ENCODE data around the gene CCL21.
"Not testable (repeated sequence)": the region's sequence is repeated elsewhere in the genome, so short reads cannot be mapped to it uniquely, and the experiment has no call there.

CCL21 gene, protein sequence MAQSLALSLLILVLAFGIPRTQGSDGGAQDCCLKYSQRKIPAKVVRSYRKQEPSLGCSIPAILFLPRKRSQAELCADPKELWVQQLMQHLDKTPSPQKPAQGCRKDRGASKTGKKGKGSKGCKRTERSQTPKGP

DNA sequence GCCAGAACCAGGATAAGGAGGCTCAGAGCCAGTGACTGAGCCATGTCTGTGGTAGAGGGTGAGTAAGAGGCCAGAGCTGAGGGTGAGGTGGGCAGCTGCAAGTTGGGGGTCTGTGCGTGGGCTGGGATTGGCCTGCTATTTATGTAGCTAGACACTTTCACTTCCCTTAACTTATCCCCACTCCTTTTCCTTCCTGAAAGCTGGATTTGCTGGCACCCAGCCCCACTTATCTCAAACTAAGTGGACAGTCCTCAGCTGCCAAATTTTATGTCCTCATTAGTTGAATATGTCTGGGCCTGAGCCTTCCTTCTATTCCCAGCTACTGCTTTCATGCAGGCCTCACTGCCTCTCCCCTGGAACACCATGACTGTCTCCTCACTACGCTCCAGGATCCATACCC, at the start of gene CCL21:
Gene CCL21 (minus strand): TSS at position 114 of the 400 bp plus-strand sequence. CDS start 70 bp downstream, at position 44.
- Histone ChIP-seq H3K4me3 (ENCODE audit: low read depth in 1 of 2, low read length in 2 of 2) (no peak within 1 kb of the TSS), H3K27ac (ENCODE audit: low read depth, low read length) (no peak within 1 kb of the TSS), H3K9me3 (ENCODE audit: control insufficient read depth in 1 of 2, low read length in 2 of 2) (no peaks in the 10 kb centered on the region), H3K27me3 (ENCODE audit: control insufficient read depth in 1 of 2, insufficient read depth in 2 of 2, low read length in 2 of 2) (no peaks in the 10 kb centered on the region), H3K36me3 (ENCODE audit: control insufficient read depth in 1 of 2, insufficient read depth in 2 of 2, low read length in 2 of 2) (no peaks in the 10 kb centered on the region), H3K9ac (ENCODE audit: low read depth in 1 of 2, low read length in 2 of 2) (no peak within 1 kb of the TSS), H3K4me1 (ENCODE audit: control insufficient read depth in 1 of 2, insufficient read depth in 2 of 2, low read length in 2 of 2) (peaks cover 0 to 15% of the 10 kb centered on the region in 2 donors)

DNA sequence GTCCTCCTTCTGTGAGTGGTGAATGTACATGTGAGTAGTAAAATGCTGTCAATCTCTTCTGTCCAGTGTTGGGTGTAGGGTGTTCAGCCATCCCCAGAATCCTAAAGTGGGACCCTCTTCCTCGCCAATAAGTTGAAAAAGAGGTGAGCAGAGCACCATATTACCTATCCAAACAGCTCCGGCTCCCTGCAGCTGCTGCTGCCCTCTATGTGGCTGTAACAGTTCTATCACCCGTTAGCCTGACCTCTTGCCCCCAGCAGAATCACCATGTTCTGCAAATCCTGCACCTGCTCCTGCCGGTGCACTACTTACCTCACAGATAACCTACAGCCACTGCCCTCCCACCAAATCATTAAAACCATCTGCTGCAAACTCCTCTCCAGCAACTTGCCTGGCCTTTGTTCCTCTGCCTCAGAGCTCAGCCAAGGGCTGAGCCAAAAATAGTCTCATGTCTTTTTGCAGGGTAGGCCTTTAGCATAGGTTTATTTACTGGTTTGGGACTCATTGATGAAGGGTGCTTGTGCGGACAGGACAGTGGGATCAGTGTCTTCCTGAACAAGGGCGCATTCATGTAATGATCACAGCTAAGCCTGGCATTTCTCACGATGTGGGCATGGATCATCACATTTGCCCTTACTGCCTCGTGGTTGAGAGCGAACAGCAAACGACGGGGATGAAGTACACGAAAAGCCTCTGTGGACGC, 49.6 kb upstream of the CCL21 start:
- H3K27me3 ChIP-seq (ENCODE audit: control insufficient read depth in 1 of 2, insufficient read depth in 2 of 2, low read length in 2 of 2): peaks cover 3 to 19% of the 10 kb centered on the region in 2 donors
- H3K9me3 ChIP-seq (ENCODE audit: control insufficient read depth in 1 of 2, low read length in 2 of 2): no peaks in the 10 kb centered on the region
- H3K9ac ChIP-seq (ENCODE audit: low read depth in 1 of 2, low read length in 2 of 2): no peak overlapping the region
- no peaks in the 10 kb centered on the region for H3K4me1 ChIP-seq (ENCODE audit: control insufficient read depth in 1 of 2, insufficient read depth in 2 of 2, low read length in 2 of 2)
- H3K27ac ChIP-seq (ENCODE audit: low read depth, low read length): no peak overlapping the region
- no peak overlapping the region for H3K4me3 ChIP-seq (ENCODE audit: low read depth in 1 of 2, low read length in 2 of 2)
- no peaks in the 10 kb centered on the region for H3K36me3 ChIP-seq (ENCODE audit: control insufficient read depth in 1 of 2, insufficient read depth in 2 of 2, low read length in 2 of 2)

DNA sequence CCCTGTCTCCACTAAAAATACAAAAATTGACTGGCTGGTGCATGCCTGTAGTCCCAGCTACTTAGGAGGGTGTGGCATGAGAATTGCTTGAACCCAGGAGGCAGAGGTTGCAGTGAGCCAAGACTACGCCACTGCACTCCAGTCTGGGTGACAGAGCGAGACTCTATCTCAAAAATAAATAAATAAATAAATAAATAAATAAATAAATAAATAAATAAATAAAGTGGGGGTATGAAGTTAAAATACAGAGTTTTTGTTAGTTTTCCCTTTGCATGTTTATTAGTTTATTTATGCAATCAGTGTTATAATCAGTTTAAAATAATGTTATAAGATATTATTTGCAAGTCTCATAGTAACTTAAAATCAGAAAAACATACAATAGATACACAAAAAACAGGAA, 40.4 kb upstream of the CCL21 start:
- H3K27me3 ChIP-seq (ENCODE audit: control insufficient read depth in 1 of 2, insufficient read depth in 2 of 2, low read length in 2 of 2); H3K9me3 ChIP-seq (ENCODE audit: control insufficient read depth in 1 of 2, low read length in 2 of 2); H3K9ac ChIP-seq (ENCODE audit: low read depth in 1 of 2, low read length in 2 of 2); H3K36me3 ChIP-seq (ENCODE audit: control insufficient read depth in 1 of 2, insufficient read depth in 2 of 2, low read length in 2 of 2); H3K4me3 ChIP-seq (ENCODE audit: low read depth in 1 of 2, low read length in 2 of 2); H3K27ac ChIP-seq (ENCODE audit: low read depth, low read length); H3K4me1 ChIP-seq (ENCODE audit: control insufficient read depth in 1 of 2, insufficient read depth in 2 of 2, low read length in 2 of 2): not testable (repeated sequence)

DNA sequence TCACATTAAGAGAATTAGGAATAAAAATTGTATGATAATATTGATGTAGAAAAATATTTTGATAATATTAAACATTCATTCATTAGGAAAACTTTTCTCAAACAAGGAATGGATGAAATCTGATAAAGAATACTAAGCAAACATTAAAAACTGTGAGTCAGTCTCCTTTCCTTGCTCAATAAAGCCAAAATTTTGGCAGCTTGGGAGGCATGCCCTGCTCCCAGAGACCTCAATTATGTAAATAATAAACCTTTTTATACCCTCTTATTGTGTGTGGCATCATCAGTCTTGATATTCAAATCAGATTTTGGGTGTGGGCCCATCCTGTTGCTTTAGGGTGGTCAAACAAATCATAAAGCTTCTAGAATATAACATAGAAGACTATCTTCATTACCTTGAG, 36.6 kb upstream of the CCL21 start:
- H3K4me3 ChIP-seq (ENCODE audit: low read depth in 1 of 2, low read length in 2 of 2): no peak overlapping the region
- H3K9me3 ChIP-seq (ENCODE audit: control insufficient read depth in 1 of 2, low read length in 2 of 2): no peaks in the 10 kb centered on the region
- no peaks in the 10 kb centered on the region for H3K27me3 ChIP-seq (ENCODE audit: control insufficient read depth in 1 of 2, insufficient read depth in 2 of 2, low read length in 2 of 2)
- H3K27ac ChIP-seq (ENCODE audit: low read depth, low read length): no peak overlapping the region
- H3K4me1 ChIP-seq (ENCODE audit: control insufficient read depth in 1 of 2, insufficient read depth in 2 of 2, low read length in 2 of 2): peaks cover 0 to 7% of the 10 kb centered on the region in 2 donors
- no peak overlapping the region for H3K9ac ChIP-seq (ENCODE audit: low read depth in 1 of 2, low read length in 2 of 2)
- H3K36me3 ChIP-seq (ENCODE audit: control insufficient read depth in 1 of 2, insufficient read depth in 2 of 2, low read length in 2 of 2): no peaks in the 10 kb centered on the region

DNA sequence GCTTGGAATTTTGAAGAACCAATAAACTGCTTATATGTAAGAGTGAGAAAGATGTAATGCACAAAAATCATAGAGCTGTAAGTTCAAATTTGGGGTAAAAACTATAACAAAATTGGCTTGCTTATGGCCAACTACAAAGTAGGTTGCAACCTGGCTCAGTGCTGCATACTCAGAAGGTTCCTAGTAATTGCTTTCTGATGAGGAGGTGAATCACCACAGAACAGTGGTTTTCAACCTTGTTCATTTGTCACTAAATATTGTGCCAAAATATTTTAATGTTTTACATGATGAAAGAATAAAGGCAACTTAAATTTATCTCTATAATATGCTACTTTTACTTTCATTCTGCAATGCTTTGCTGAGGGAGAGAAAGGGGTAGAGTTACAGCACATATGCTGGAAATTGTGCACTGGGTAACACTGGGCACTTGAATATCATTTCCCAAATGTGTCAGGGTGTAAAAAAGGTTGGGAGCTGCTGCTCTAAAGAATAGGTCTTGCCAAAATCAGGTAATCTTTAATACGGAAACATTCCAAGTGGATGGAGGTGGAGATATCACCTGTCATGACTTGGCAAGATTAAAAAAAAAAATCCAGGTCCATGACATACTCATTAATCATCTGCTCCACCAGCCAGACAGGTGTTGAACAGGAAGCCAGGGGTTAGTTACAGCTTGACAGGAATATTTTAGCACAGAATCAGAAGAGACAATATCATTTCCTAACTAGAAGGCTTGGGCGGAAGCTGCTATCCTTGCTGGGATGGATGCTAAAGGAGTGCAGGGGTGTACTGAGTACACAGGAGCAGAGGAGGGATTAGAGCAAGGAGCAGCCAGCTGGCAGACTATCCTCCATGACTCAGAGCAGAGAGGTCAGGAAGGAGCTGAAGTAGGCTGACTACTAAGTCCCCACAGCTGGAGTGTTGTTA, 34.6 kb upstream of the CCL21 start:
- no peak overlapping the region for H3K9ac ChIP-seq (ENCODE audit: low read depth in 1 of 2, low read length in 2 of 2)
- H3K4me3 ChIP-seq (ENCODE audit: low read depth in 1 of 2, low read length in 2 of 2): no peak overlapping the region
- H3K36me3 ChIP-seq (ENCODE audit: control insufficient read depth in 1 of 2, insufficient read depth in 2 of 2, low read length in 2 of 2): no peaks in the 10 kb centered on the region
- no peaks in the 10 kb centered on the region for H3K9me3 ChIP-seq (ENCODE audit: control insufficient read depth in 1 of 2, low read length in 2 of 2)
- H3K4me1 ChIP-seq (ENCODE audit: control insufficient read depth in 1 of 2, insufficient read depth in 2 of 2, low read length in 2 of 2): peaks cover 0 to 7% of the 10 kb centered on the region in 2 donors
- no peaks in the 10 kb centered on the region for H3K27me3 ChIP-seq (ENCODE audit: control insufficient read depth in 1 of 2, insufficient read depth in 2 of 2, low read length in 2 of 2)
- H3K27ac ChIP-seq (ENCODE audit: low read depth, low read length): no peak overlapping the region

DNA sequence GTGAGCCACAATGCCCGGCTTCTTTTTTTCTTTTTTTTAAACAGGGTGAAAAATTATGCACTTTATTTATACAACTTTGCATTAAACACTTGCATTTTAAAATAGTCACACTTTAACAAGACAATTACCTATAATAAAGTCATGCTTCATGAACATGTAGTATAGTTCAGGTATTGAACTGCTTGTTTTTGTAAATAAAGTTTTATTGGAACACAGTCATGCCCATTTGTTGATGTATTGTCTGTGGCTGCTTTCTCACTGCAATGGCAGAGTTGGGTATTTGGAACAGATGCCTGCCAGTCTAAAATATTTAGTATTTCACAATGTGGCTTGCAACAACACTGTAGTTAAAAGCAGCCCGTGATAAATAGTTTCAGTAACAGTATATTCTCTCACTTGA, 32.8 kb upstream of the CCL21 start:
- no peaks in the 10 kb centered on the region for H3K27me3 ChIP-seq (ENCODE audit: control insufficient read depth in 1 of 2, insufficient read depth in 2 of 2, low read length in 2 of 2)
- H3K4me3 ChIP-seq (ENCODE audit: low read depth in 1 of 2, low read length in 2 of 2): no peak overlapping the region
- H3K9ac ChIP-seq (ENCODE audit: low read depth in 1 of 2, low read length in 2 of 2): no peak overlapping the region
- H3K4me1 ChIP-seq (ENCODE audit: control insufficient read depth in 1 of 2, insufficient read depth in 2 of 2, low read length in 2 of 2): peaks cover 0 to 7% of the 10 kb centered on the region in 2 donors
- H3K27ac ChIP-seq (ENCODE audit: low read depth, low read length): no peak overlapping the region
- no peaks in the 10 kb centered on the region for H3K36me3 ChIP-seq (ENCODE audit: control insufficient read depth in 1 of 2, insufficient read depth in 2 of 2, low read length in 2 of 2)
- H3K9me3 ChIP-seq (ENCODE audit: control insufficient read depth in 1 of 2, low read length in 2 of 2): no peaks in the 10 kb centered on the region

DNA sequence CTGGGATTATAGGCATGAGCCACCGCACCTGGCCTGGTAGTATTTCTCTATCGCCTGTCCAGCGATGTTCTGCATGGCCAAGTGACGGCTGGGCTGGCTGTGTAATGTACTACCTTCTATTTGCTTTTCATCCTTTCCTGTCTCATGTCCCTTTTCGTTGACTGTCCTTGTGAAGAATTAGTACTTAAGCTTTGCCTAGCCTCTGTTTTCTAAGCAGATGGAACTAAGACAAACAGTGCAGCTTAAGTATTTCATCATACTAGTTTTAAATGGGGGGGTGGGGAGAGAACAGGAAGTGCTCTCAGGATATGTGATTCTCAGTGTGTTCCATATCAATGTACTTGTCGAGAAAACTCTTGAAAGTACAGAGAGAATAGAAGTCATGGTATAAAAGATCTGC, 31.7 kb upstream of the CCL21 start:
- H3K4me1 ChIP-seq (ENCODE audit: control insufficient read depth in 1 of 2, insufficient read depth in 2 of 2, low read length in 2 of 2): peaks cover 0 to 7% of the 10 kb centered on the region in 2 donors
- H3K36me3 ChIP-seq (ENCODE audit: control insufficient read depth in 1 of 2, insufficient read depth in 2 of 2, low read length in 2 of 2): no peaks in the 10 kb centered on the region
- no peaks in the 10 kb centered on the region for H3K9me3 ChIP-seq (ENCODE audit: control insufficient read depth in 1 of 2, low read length in 2 of 2)
- no peaks in the 10 kb centered on the region for H3K27me3 ChIP-seq (ENCODE audit: control insufficient read depth in 1 of 2, insufficient read depth in 2 of 2, low read length in 2 of 2)
- H3K9ac ChIP-seq (ENCODE audit: low read depth in 1 of 2, low read length in 2 of 2): no peak overlapping the region
- H3K27ac ChIP-seq (ENCODE audit: low read depth, low read length): no peak overlapping the region
- no peak overlapping the region for H3K4me3 ChIP-seq (ENCODE audit: low read depth in 1 of 2, low read length in 2 of 2)

DNA sequence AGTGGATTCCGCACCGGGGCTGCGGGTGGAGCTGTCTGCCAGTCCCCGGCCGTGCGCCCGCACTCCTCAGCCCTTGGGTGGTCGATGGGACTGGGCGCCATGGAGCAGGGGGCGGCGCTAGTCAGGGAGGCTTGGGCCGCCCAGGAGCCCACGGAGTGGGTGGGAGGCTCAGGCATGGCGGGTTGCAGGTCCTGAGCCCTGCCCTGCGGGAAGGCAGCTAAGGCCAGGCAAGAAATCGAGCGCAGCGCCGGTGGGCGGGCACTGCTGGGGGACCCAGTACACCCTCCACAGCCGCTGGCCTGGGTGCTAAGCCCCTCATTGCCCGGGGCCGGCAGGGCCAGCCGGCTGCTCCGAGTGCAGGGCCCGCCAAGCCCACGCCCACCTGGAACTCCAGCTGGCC, 30.2 kb upstream of the CCL21 start:
- not testable (repeated sequence) for H3K27me3 ChIP-seq (ENCODE audit: control insufficient read depth in 1 of 2, insufficient read depth in 2 of 2, low read length in 2 of 2); H3K27ac ChIP-seq (ENCODE audit: low read depth, low read length); H3K4me3 ChIP-seq (ENCODE audit: low read depth in 1 of 2, low read length in 2 of 2); H3K4me1 ChIP-seq (ENCODE audit: control insufficient read depth in 1 of 2, insufficient read depth in 2 of 2, low read length in 2 of 2); H3K9me3 ChIP-seq (ENCODE audit: control insufficient read depth in 1 of 2, low read length in 2 of 2); H3K36me3 ChIP-seq (ENCODE audit: control insufficient read depth in 1 of 2, insufficient read depth in 2 of 2, low read length in 2 of 2); H3K9ac ChIP-seq (ENCODE audit: low read depth in 1 of 2, low read length in 2 of 2)

DNA sequence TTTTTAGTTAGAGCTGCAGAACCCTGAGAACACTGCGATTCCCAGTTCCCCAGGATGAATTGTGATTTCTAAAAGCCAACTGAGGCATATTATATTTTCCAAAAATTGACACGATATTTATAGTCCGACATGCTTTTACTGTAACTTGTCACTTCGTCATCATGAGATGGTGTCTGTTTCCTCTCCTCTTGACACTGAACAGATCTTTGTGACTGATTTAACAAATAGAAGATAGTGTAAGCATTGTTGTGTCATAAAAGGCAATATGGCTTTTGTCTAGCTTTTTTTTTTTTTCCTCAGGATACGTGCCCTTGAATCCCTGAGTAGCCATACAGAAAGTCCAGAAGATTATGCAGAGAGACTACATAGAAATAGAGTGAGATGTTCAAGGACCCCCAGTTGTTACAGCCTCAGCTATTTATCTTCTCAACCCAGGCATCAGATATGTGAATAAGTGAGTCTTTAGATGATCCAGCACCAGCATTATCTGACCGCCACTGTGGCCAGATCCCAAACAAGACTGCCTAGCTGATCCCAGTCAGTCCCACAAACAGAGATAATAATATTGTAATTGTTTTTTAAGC, 27.8 kb upstream of the CCL21 start:
- Histone ChIP-seq H3K27ac (ENCODE audit: low read depth, low read length) (no peak overlapping the region), H3K4me1 (ENCODE audit: control insufficient read depth in 1 of 2, insufficient read depth in 2 of 2, low read length in 2 of 2) (no peaks in the 10 kb centered on the region), H3K36me3 (ENCODE audit: control insufficient read depth in 1 of 2, insufficient read depth in 2 of 2, low read length in 2 of 2) (no peaks in the 10 kb centered on the region), H3K27me3 (ENCODE audit: control insufficient read depth in 1 of 2, insufficient read depth in 2 of 2, low read length in 2 of 2) (no peaks in the 10 kb centered on the region), H3K9me3 (ENCODE audit: control insufficient read depth in 1 of 2, low read length in 2 of 2) (no peaks in the 10 kb centered on the region), H3K9ac (ENCODE audit: low read depth in 1 of 2, low read length in 2 of 2) (no peak overlapping the region), H3K4me3 (ENCODE audit: low read depth in 1 of 2, low read length in 2 of 2) (no peak overlapping the region)

DNA sequence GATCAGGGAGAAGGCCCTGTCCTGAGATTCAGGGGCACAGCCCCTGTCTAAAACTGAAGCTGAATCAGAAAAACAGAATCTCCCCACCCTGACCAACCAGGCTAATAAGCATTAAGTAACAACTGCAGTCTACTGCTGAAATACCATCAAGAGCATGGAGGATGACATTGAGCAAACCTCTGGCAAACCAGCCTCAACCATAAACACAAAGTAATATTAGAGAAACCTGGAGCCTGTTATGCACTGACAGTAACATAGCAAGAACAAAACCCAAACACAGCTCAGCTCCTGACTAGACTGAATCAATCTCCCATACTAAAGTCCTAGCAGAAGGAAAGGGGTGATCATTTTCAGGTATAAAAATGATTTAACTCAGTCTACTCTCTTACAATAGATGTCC, 24.8 kb upstream of the CCL21 start:
- no peak overlapping the region for H3K4me3 ChIP-seq (ENCODE audit: low read depth in 1 of 2, low read length in 2 of 2)
- H3K27me3 ChIP-seq (ENCODE audit: control insufficient read depth in 1 of 2, insufficient read depth in 2 of 2, low read length in 2 of 2): no peaks in the 10 kb centered on the region
- H3K9ac ChIP-seq (ENCODE audit: low read depth in 1 of 2, low read length in 2 of 2): no peak overlapping the region
- H3K36me3 ChIP-seq (ENCODE audit: control insufficient read depth in 1 of 2, insufficient read depth in 2 of 2, low read length in 2 of 2): no peaks in the 10 kb centered on the region
- no peak overlapping the region for H3K27ac ChIP-seq (ENCODE audit: low read depth, low read length)
- H3K4me1 ChIP-seq (ENCODE audit: control insufficient read depth in 1 of 2, insufficient read depth in 2 of 2, low read length in 2 of 2): no peaks in the 10 kb centered on the region
- no peaks in the 10 kb centered on the region for H3K9me3 ChIP-seq (ENCODE audit: control insufficient read depth in 1 of 2, low read length in 2 of 2)
